Stimulated activated effector memory CD8-positive, alpha-beta T cell treated with anti-CD3 and anti-CD28 coated beads, Interleukin-12 subunit alpha, Interleukin-12 subunit beta, amount 100 ng/mL, for 72 hours (primary cell): Measurements from ENCODE around the gene A2ML1.
"Not testable (repeated sequence)": the region's sequence is repeated elsewhere in the genome, so short reads cannot be mapped to it uniquely, and the experiment has no call there.

ENCODE experiments used
- ATAC-seq: fragments of 150-1000 bp; cut with Tn5 transposase; 2 replicates; pipeline ENCODE4 v1.10.0; 2021
- DNase-seq, 2 donors: peaks; one replicate each; pipeline ENCODE4 v3.0.0; 2021 to 2022; ENCODE audit warnings: low spot score in 2 of 2
- H3K27ac Mint-ChIP-seq: one replicate; pipeline ENCODE4 v1.8.0; 2022; ENCODE audit warnings: mild to moderate bottlenecking, mixed read lengths
- H3K36me3 Mint-ChIP-seq: one replicate; pipeline ENCODE4 v1.8.0; 2022; ENCODE audit warnings: mild to moderate bottlenecking, mixed read lengths
- H3K4me1 Mint-ChIP-seq: one replicate; pipeline ENCODE4 v1.8.0; 2022; ENCODE audit warnings: mixed read lengths
- H3K4me3 Mint-ChIP-seq: one replicate; pipeline ENCODE4 v1.8.0; 2022; ENCODE audit warnings: mild to moderate bottlenecking, mixed read lengths
- H3K9me3 Mint-ChIP-seq: one replicate; pipeline ENCODE4 v1.8.0; 2022; ENCODE audit warnings: mixed read lengths

The A2ML1 gene

DNA sequence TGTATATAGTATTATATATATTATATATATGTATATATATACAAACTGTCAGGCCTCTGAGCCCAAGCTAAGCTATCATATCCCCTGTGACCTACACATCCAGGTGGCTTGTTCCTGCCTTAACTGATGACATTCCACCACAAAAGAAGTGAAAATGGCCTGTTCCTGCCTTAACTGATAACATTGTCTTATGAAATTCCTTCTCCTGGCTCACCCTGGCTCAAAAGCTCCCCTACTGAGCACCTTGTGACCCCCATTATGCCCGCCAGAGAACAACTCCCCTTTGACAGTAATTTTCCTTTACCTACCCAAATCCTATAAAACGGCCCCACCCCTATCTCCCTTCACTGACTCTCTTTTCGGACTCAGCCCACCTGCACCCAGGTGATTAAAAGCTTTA, 17.6 kb upstream of the A2ML1 start:
- not testable (repeated sequence) for H3K4me1 Mint-ChIP-seq, H3K36me3 Mint-ChIP-seq, DNase-seq, H3K9me3 Mint-ChIP-seq, H3K27ac Mint-ChIP-seq, H3K4me3 Mint-ChIP-seq, ATAC-seq

DNA sequence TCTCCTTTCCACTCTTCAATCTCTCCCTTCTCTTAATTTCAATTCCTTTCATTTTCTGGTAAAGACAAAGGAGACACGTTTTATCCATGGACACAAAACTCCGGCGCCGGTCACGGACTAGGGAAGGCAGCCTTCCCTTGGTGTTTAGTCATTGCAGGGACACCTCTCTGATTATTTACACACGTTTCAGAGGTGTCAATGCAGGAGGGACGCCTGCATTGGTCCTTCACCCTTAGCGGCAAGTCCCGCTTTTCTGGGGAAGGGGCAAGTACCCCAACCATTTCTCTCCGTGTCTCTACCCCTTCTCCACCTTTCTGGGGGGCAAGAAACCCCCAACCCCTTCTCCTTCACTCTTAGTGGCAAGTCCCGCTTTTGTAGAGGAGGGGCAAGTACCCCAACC, 16.9 kb upstream of the A2ML1 start:
- not testable (repeated sequence) for DNase-seq, H3K4me3 Mint-ChIP-seq, H3K27ac Mint-ChIP-seq, H3K9me3 Mint-ChIP-seq, H3K36me3 Mint-ChIP-seq, ATAC-seq, H3K4me1 Mint-ChIP-seq

DNA sequence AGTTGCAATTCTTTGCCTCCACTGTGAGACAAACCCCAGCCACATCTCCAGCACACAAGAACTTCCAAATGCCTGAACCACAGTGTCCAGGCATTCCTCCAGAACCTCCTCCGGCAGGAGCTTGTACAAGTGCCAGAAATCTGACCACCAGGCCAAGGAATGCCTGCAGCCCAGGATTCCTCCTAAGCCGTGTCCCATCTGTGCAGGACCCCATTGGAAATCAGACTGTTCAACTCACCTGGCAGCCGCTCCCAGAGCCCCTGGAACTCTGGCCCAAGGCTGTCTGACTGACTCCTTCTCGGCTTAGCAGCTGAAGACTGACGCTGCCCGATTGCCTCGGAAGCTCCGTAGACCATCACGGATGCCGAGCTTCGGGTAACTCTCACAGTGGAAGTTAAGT, 15.3 kb upstream of the A2ML1 start:
- ATAC-seq, DNase-seq, H3K4me1 Mint-ChIP-seq, H3K9me3 Mint-ChIP-seq, H3K27ac Mint-ChIP-seq, H3K4me3 Mint-ChIP-seq, H3K36me3 Mint-ChIP-seq: not testable (repeated sequence)

DNA sequence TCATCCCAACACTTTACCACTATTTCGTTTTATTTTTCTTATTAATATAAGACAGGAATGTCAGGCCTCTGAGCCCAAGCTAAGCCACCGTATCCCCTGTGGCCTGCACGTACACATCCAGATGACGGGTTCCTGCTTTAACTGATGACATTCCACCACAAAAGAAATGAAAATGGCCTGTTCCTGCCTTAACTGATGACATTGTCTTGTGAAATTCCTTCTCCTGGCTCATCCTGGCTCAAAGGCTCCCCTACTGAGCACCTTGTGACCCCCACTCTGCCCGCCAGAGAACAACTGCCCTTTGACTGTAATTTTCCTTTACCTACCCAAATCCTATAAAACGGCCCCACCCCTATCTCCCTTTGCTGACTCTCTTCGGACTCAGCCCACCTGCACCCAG, 12.3 kb upstream of the A2ML1 start:
- H3K4me3 Mint-ChIP-seq, DNase-seq, H3K4me1 Mint-ChIP-seq, ATAC-seq, H3K27ac Mint-ChIP-seq, H3K36me3 Mint-ChIP-seq, H3K9me3 Mint-ChIP-seq: not testable (repeated sequence)

DNA sequence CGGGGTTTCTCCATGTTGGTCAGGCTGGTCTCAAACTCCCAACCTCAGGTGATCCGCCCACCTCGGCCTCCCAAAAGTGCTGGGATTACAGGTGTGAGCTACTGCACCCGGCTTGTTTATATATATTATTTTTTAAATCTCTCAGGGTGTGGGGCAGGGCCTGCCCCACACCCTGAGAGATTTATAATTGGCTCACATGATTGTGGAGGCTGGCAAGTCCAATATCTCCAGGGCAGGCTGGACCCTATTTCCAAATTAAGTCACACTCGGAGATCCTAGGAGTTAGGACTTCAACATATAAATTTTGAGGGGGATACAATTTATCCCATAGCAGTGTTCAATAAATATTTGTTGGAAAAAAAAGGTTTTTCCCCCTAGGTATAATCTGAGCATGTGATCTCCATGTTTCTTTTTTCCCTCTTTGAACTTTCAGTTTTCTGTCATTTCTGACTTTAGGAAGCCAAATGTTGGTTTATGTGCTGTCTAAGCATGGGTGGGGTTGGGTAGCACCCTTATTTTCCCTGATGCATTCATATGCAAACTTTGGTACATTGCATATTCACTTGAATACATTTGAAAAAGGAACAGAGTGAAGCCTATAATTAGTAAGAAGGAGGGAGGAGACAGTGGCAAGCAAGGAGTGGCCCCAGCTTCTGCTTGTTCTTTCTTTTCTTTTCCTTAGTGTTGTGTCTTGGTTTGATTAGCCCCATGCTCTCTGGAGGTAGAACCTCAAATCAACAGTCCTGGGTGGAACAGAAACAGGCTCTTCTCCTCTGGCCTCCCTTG, 8.7 kb upstream of the A2ML1 start:
- H3K4me3 Mint-ChIP-seq: no peak overlapping the region
- no peak for DNase-seq

DNA sequence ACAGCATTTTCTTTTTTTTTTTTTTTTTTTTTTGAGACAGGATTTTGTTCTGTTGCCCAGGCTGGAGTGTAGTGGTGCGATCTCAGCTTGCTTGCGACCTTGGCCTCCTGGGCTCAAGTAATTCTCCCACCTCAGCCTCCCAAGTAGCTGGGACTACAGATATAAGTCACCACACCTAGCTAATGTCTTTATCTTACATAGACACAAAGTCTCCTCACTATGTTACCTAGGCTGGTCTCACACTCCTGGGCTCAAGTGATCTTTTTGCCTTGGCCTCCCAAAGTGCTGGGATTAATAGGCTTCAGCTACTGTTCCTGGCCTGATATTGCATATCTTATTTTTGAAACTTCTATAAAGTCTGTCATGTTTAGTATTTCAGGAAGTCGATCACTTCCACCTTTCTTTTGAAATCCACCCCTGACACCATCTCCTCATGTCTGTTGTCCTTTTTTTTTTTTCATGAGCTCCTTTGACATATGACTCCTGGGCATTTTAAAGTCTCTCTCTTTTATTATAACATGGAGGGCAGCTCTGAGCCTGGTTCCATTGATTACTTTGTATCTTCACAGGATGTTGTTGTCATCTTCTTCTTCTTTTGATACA, 5.9 kb upstream of the A2ML1 start:
- H3K27ac Mint-ChIP-seq: no peak overlapping the region
- no peak for DNase-seq
- H3K4me3 Mint-ChIP-seq: no peak overlapping the region
- no peaks in the 10 kb centered on the region for H3K36me3 Mint-ChIP-seq
- no peak for ATAC-seq
- no peaks in the 10 kb centered on the region for H3K9me3 Mint-ChIP-seq
- H3K4me1 Mint-ChIP-seq: no peaks in the 10 kb centered on the region

More for the DNA sequence above, 8.7 kb upstream of the A2ML1 start:
- ATAC-seq: no peak
- H3K9me3 Mint-ChIP-seq: no peaks in the 10 kb centered on the region
- no peaks in the 10 kb centered on the region for H3K36me3 Mint-ChIP-seq
- H3K27ac Mint-ChIP-seq: no peak overlapping the region
- H3K4me1 Mint-ChIP-seq: no peaks in the 10 kb centered on the region

DNA sequence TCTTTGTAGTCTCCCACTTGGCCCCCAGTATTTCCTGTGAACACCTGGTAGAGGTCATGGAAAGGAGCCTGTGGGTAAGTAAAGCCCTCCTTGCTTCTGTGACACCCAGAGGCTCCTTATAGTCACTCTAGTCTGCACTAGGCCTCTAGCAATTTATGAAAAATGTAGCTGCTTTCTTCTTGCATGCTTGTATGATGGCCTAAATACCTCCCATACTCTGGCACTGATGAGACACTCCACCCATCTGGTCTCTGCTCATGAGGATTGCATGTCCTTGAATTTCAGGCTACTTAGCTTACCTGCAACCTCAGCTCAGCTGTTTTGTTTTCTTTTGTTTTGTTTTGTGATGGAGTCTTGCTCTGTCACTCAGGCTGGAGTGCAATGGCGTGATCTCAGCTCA, 4.6 kb upstream of the A2ML1 start:
- Mint-ChIP-seq H3K27ac (no peak overlapping the region), H3K36me3 (no peaks in the 10 kb centered on the region), H3K4me1 (no peaks in the 10 kb centered on the region), H3K4me3 (no peak overlapping the region), H3K9me3 (no peaks in the 10 kb centered on the region)
- no peak for DNase-seq
- no peak for ATAC-seq

DNA sequence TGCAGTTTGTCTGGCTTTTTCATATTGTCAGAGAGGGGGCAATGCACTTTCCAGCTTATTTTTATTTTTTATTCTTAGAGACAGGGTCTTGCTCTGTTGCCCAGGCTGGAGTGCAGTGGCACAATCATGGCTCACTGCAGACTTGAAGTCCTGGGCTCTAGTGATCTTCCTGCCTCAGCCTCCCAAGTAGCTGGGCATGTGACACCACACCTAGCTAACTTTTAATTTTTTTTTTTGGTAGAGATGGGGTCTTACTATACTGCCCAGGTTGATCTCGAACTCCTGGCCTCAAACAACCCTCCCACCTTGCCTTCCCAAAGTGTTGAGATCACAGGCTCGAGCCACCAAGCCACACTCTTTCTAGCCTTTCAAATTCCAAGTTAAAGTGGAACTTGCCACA, 3.9 kb upstream of the A2ML1 start:
- no peak for ATAC-seq
- H3K36me3 Mint-ChIP-seq: no peaks in the 10 kb centered on the region
- H3K27ac Mint-ChIP-seq: no peak overlapping the region
- H3K9me3 Mint-ChIP-seq: no peaks in the 10 kb centered on the region
- no peak for DNase-seq
- H3K4me1 Mint-ChIP-seq: no peaks in the 10 kb centered on the region
- no peak overlapping the region for H3K4me3 Mint-ChIP-seq

DNA sequence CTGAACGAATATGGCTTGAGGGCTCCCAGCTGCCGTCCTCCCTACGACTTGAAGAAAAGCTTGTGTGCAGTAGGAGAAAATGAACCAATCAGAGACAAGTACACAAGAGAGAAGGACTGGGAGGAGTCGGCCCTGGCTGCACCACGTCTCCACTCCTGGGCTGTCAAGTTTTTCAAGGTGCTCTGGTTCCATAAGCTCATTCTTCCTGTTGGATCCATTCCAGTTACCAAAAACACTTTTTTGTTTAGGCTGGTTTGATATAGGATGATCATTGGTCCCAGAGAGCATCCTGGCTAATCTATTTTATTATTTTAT, 2.8 kb upstream of the A2ML1 start:
- Mint-ChIP-seq H3K4me3 (no peak overlapping the region), H3K4me1 (no peaks in the 10 kb centered on the region), H3K9me3 (no peaks in the 10 kb centered on the region), H3K27ac (no peak overlapping the region), H3K36me3 (no peaks in the 10 kb centered on the region)
- no peak for DNase-seq
- ATAC-seq: no peak

DNA sequence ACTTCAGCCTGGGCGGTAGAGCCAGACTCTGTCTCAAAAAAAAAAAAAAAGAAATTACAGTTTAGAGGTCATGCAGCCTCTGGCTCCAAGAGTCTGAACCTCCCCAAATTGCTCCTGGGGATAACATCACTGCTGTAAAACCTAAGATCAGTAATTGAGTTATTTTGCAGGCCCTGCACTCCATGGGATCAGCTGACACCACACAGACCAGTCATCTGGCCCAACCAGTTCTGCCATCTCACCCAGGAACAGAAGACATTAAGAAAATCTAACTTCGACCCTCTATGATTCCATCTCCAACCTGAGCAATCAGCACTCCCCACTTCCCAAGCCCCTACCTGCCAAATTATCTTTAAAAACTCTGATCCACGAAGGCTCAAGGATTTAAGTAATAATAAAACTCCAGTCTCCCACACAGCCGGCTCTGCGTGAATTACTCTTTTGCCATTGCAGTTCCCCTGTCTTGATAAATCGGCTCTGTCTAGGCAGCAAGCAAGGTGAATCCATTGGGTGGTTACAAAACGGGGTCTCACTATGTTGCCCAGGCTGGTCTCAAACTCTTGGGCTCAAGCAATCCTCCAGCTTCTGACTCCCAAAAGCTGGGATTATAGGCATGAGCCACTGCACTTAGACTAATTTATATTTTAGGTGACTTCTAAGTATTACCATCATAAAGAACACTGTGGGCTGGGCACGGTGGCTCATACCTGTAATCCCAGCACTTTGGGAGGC, 1.6 kb upstream of the A2ML1 start:
- H3K4me1 Mint-ChIP-seq, ATAC-seq, H3K9me3 Mint-ChIP-seq, H3K27ac Mint-ChIP-seq, H3K4me3 Mint-ChIP-seq, H3K36me3 Mint-ChIP-seq, DNase-seq: not testable (repeated sequence)

DNA sequence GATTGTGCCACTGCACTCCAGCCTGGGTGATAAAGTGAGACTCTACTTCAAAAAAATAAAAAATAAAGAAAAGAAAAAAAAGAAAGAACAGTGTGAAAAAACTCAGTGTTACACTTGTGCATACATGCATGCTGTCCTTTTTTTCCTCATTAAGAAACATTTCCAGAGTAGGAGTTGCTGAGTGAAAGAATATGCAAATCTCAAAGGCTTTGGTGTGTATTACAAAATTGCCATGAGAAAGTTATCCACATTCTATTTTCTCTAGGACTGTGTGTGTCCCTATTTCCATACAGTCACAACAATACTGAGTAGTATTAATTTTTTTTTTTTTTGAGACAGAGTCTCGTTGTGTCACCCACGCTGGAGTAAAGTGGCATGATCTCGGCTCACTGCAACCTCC, 830 bp upstream of the A2ML1 start:
- DNase-seq (no peak), ATAC-seq (no peak)
- H3K4me3 Mint-ChIP-seq: no peak overlapping the region
- H3K36me3 Mint-ChIP-seq: no peaks in the 10 kb centered on the region
- H3K4me1 Mint-ChIP-seq: no peaks in the 10 kb centered on the region
- H3K27ac Mint-ChIP-seq: no peak overlapping the region
- H3K9me3 Mint-ChIP-seq: no peaks in the 10 kb centered on the region

DNA sequence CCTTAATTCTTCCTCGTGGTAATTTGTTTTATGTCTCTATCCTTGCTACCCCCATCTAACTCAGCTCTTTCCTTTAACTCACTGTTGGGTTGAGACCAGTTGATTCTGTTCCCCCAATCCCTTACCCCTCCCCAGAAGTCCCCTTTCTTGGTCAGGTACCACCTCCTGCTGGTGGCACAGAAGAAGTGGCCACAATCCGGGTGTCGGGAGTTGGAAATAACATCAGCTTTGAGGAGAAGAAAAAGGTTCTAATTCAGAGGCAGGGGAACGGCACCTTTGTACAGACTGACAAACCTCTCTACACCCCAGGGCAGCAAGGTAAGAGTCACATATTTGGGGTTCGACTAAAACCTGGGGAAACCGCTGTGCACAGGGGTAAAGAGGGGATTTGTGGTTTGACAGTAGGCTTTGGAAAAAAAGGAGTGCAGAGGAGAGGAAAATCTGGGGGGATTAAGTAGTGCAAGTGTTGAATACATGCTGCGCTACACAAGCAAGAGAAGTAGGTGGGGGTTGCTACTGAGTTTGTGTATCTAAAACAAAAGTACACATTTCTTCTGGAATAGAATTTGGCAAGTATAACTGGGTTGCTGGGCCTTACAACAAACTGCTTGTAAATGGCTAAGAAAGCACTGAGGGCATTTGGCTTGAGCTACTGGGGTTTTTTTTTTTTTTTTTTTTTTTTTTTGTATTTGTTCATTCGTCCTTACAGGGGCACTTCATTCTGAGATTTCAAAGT, 1.3 kb downstream of the A2ML1 start:
- H3K27ac Mint-ChIP-seq: no peak overlapping the region
- no peak for DNase-seq
- H3K9me3 Mint-ChIP-seq: no peaks in the 10 kb centered on the region
- ATAC-seq: no peak
- H3K4me1 Mint-ChIP-seq: no peaks in the 10 kb centered on the region
- no peaks in the 10 kb centered on the region for H3K36me3 Mint-ChIP-seq
- no peak overlapping the region for H3K4me3 Mint-ChIP-seq

DNA sequence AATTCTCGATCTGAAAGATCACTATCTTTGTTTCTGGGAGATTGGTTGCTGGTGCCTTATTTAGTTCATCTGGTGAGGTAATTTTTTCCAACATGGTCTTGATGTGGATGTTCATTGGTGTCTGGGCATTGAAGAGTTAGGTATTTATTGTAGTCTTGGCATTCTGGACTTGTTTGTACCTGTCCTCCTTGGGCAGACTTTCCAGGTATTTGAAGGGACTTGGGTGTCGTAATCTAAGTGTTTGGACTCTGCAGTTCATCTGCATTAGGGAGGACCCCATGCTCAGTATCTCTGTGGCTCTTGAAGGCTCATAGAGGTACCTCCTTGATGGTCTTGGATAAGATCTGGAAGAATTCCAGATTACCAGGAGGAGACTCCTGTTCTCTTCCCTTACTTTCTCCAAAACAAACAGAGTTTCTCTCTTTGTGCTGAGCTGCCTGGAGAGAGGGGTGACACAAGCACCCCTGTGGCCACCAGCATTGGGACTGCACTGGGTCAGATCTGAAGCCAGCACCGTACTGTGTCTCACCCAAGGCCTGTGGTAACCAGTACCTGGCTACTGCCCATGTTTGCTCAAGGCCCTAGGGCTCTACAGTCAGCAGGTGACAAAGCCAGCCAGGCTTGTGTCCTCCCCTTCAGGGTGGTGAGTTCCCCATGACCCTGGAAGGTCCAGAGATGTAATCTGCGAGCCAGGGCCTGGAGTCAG, 5.3 kb downstream of the A2ML1 start:
- Mint-ChIP-seq H3K4me1 (no peaks in the 10 kb centered on the region), H3K9me3 (no peaks in the 10 kb centered on the region), H3K36me3 (no peaks in the 10 kb centered on the region), H3K4me3 (no peak overlapping the region), H3K27ac (no peak overlapping the region)
- DNase-seq: no peak
- no peak for ATAC-seq

DNA sequence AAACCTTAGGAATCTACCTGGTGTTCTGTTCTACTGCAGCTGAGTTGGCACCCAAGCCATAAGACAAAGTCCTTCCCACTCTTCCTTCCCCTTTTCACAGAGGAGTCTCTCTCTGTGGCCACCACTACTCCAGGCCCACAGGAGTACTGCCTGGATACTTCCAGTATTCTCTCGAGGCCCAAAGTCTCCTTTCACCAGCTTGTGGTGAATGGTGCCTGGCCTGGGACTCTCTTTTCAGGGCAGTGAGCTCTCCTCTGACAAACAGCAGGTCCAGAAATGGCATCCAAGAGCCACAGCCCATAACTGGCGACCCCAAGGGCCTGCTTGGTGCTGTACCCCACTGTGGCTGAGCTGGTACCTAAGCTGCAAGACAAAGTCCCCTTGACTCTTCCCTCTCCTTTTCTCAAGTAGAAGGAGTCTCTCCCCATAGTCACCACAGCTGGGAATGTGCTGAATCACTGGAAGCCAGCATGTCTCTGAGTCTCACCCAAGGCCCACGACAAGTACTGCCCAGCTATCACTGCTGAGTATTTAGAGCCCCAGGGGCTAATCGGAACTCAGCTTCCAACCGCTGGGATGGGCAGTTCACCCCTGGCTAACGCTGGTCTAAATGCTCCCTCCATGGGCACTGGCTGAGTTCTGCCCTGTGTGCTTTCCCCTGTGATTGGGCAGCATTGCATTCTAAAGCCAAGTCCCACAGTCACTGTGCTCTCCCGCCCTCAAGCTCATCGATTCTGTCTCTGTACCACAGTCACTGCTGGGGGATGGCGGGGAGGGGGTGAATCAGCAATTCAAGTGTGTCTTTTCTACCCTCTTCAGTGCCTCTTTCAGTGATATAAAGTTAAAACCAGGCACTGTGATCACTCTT, 6.1 kb downstream of the A2ML1 start:
- Mint-ChIP-seq H3K4me3 (no peak overlapping the region), H3K36me3 (no peaks in the 10 kb centered on the region), H3K27ac (no peak overlapping the region), H3K9me3 (no peaks in the 10 kb centered on the region), H3K4me1 (no peaks in the 10 kb centered on the region)
- ATAC-seq (no peak), DNase-seq (no peak)
